Esophagus squamous epithelium (tissue), 5 donors: Measurements from ENCODE around the gene FHIT. TPM values are rescaled to one million over a fixed set of nuclear protein-coding genes. Genes with fewer than 3 reads are reported as not detected.

Source experiments
- DNase-seq: peaks from one replicate; lab custom pipeline; 2025; lab: John Stamatoyannopoulos, UW
- H3K27ac ChIP-seq, 4 donors: fragments of 200-600 bp; sonication (generic); one replicate each; pipeline ENCODE4 v1.5.1; 2016 to 2019; ENCODE audit warnings: mild to moderate bottlenecking in 1 of 4
- H3K27me3 ChIP-seq, 4 donors: fragments of 200-600 bp; sonication (generic); 1 replicate in 3 of 4; 2 replicates in 1 of 4; pipeline versions ENCODE4 v1.5.1 to v1.6.0; 2017 to 2021; ENCODE audit warnings: antibody characterized with exemption in 1 of 4
- H3K36me3 ChIP-seq, 3 donors: fragments of 200-600 bp; sonication (generic); one replicate each; pipeline ENCODE4 v1.5.1; 2016 to 2019
- H3K4me1 ChIP-seq, 3 donors: fragments of 200-600 bp; sonication (generic); one replicate each; pipeline ENCODE4 v1.5.1; 2017 to 2019
- H3K4me3 ChIP-seq, 4 donors: fragments of 200-600 bp; sonication (generic); 1 replicate in 3 of 4; 2 replicates in 1 of 4; pipeline ENCODE4 v1.5.1; 2016 to 2019; ENCODE audit warnings: mild to moderate bottlenecking in 2 of 4, moderate library complexity in 1 of 4
- H3K9me3 ChIP-seq, 3 donors: fragments of 200-600 bp; sonication (generic); one replicate each; pipeline ENCODE4 v1.5.1; 2016 to 2019
- CTCF ChIP-seq, 6 experiments: fragments of 450-650 bp in 4 of 6; fragments of 200-600 bp in 2 of 6; sonication (generic) in 2 of 6; IDR thresholded peaks; one replicate each; pipeline ENCODE4 v1.5.1; 2016 to 2019; ENCODE audit warnings: antibody characterized with exemption in 6 of 6, mild to moderate bottlenecking in 4 of 6, moderate library complexity in 4 of 6
- POLR2A ChIP-seq, 4 donors: fragments of 450-650 bp; IDR thresholded peaks; one replicate each; pipeline ENCODE4 v1.6.1; 2017; ENCODE audit warnings: antibody characterized with exemption in 4 of 4, mild to moderate bottlenecking in 4 of 4, moderate library complexity in 3 of 4
- WGBS, 2 donors: methylation state at CpG; one replicate each; pipeline ENCODE4 v1.1.5; 2018; 5-methylcytosine and 5-hydroxymethylcytosine counted together
- intact Hi-C: fragments of 100-400 bp; cut with DNase I; formaldehyde crosslinking; loops from one replicate; pipeline ENCODE4 v1.15.0; 2022
- total RNA-seq, 4 donors: library from RNA; depleted of rRNA; stranded (reverse); fragments of >200 nt; gene quantifications; one replicate each; pipeline ENCODE4 v1.1.0, GENCODE V29; 2016
- donor health status: DM: yes; HTN: yes; CAD: no.

Gene FHIT
- total RNA-seq, 4 donors from 2014 or later, result 0.64 to 5.7 (median 3.1) TPM

- intact Hi-C loops, result no loop called here
- 60 to 87% methylated on average over 3 of the region's 3 CpGs for WGBS, 2 donors
Observed at GRCh38 chr3:59791774-59792308, 1459.4 kb downstream of the FHIT start.

GRCh38 chr3:59790241-59790640, 1461.0 kb downstream of the FHIT start:
- WGBS, 2 donors, result 42 to 50% methylated on average over 1 of the region's 1 CpG

More at GRCh38 chr3:59791774-59792308, 1459.4 kb downstream of the FHIT start:
- no peaks in the 10 kb centered on the region for H3K4me1 ChIP-seq
- TF ChIP-seq CTCF (IDR thresholded peaks at IDR 0.05), result no peak
- TF ChIP-seq POLR2A (IDR thresholded peaks at IDR 0.05), result no peak
- H3K27ac ChIP-seq, result no peak overlapping the region
- H3K4me3 ChIP-seq, result no peak overlapping the region
- H3K36me3 ChIP-seq, result no peaks in the 10 kb centered on the region
- no peaks in the 10 kb centered on the region for H3K9me3 ChIP-seq
- DNase-seq, result no peak
- H3K27me3 ChIP-seq, result no peaks in the 10 kb centered on the region

GRCh38 chr3:59788801-59789200, 1462.5 kb downstream of the FHIT start:
- H3K9me3 ChIP-seq, result no peaks in the 10 kb centered on the region
- intact Hi-C loops, result no loop called here
- H3K4me1 ChIP-seq, result no peaks in the 10 kb centered on the region
- no peak for TF ChIP-seq CTCF (IDR thresholded peaks at IDR 0.05)
- no peak for TF ChIP-seq POLR2A (IDR thresholded peaks at IDR 0.05)
- 91 to 93% methylated on average over 4 of the region's 4 CpGs for WGBS, 2 donors
- H3K4me3 ChIP-seq, result no peak overlapping the region
- H3K27me3 ChIP-seq, result no peaks in the 10 kb centered on the region
- H3K27ac ChIP-seq, result no peak overlapping the region
- H3K36me3 ChIP-seq, result no peaks in the 10 kb centered on the region
- DNase-seq, result no peak

More at GRCh38 chr3:59790241-59790640, 1461.0 kb downstream of the FHIT start:
- Histone ChIP-seq H3K9me3 (no peaks in the 10 kb centered on the region), H3K27me3 (no peaks in the 10 kb centered on the region), H3K27ac (no peak overlapping the region), H3K36me3 (no peaks in the 10 kb centered on the region), H3K4me1 (no peaks in the 10 kb centered on the region), H3K4me3 (no peak overlapping the region)
- intact Hi-C loops, result no loop called here
- DNase-seq, result no peak
- TF ChIP-seq CTCF (IDR thresholded peaks at IDR 0.05) (no peak), POLR2A (IDR thresholded peaks at IDR 0.05) (no peak)

GRCh38 chr3:59788133-59788532, 1463.1 kb downstream of the FHIT start:
- WGBS, 2 donors, result 84 to 93% methylated on average over 3 of the region's 3 CpGs
- DNase-seq, result no peak
- Histone ChIP-seq H3K4me1 (no peaks in the 10 kb centered on the region), H3K27ac (no peak overlapping the region), H3K9me3 (no peaks in the 10 kb centered on the region), H3K36me3 (no peaks in the 10 kb centered on the region), H3K27me3 (no peaks in the 10 kb centered on the region), H3K4me3 (no peak overlapping the region)
- intact Hi-C loops, result no loop called here
- TF ChIP-seq CTCF (IDR thresholded peaks at IDR 0.05), result no peak
- no peak for TF ChIP-seq POLR2A (IDR thresholded peaks at IDR 0.05)

- Histone ChIP-seq H3K27ac (no peak overlapping the region), H3K27me3 (no peaks in the 10 kb centered on the region), H3K9me3 (no peaks in the 10 kb centered on the region), H3K36me3 (no peaks in the 10 kb centered on the region), H3K4me1 (no peaks in the 10 kb centered on the region), H3K4me3 (no peak overlapping the region)
- intact Hi-C loops, result no loop called here
- 93 to 96% methylated on average over 6 of the region's 6 CpGs for WGBS, 2 donors
- DNase-seq, result no peak
- no peak for TF ChIP-seq POLR2A (IDR thresholded peaks at IDR 0.05)
- TF ChIP-seq CTCF (IDR thresholded peaks at IDR 0.05), result no peak
Observed at GRCh38 chr3:59786374-59786773, 1464.9 kb downstream of the FHIT start.
